ENCODE results near the gene TBX1. TPM values are rescaled to one million over a fixed set of nuclear protein-coding genes. Genes with fewer than 3 reads are reported as not detected.

The TBX1 gene
- total RNA-seq, 4 donors from 2014 or later = 0.65 to 2.7 TPM; not detected in 2

DNA sequence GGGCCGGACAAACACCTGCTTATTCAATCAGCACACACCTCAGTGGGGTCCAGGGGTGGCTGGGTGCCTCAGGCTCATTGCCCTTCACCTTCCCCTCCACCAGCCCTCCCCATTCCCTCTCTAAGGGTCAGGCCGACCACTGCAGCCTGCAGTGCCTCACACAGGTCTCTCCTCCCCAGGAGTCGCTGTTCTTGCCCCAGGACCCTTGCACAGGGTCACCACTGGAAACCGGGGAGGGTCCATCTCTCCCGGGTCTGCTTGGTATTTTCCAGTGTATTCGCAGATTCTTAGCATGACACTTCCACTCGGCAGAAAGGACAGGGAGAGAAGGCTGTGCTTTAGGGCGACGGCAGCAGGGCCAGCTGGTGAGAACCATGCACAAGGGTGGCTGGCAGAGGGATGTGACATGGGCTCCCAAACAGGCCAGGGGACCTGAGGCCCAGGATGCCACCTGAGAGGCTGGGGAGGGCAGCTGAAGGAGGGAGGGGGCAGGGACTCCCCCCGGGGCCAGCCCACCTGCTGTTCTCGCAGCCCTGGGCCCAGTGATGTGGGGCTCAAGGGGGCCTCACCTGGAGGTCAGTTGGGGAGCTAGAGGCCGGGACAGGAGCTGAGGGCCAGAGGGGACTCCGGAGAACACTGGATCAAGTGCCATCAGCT is 16.1 kb upstream of the TBX1 start:
- ATAC-seq (ENCODE audit: low FRiP score) = no peak

DNA sequence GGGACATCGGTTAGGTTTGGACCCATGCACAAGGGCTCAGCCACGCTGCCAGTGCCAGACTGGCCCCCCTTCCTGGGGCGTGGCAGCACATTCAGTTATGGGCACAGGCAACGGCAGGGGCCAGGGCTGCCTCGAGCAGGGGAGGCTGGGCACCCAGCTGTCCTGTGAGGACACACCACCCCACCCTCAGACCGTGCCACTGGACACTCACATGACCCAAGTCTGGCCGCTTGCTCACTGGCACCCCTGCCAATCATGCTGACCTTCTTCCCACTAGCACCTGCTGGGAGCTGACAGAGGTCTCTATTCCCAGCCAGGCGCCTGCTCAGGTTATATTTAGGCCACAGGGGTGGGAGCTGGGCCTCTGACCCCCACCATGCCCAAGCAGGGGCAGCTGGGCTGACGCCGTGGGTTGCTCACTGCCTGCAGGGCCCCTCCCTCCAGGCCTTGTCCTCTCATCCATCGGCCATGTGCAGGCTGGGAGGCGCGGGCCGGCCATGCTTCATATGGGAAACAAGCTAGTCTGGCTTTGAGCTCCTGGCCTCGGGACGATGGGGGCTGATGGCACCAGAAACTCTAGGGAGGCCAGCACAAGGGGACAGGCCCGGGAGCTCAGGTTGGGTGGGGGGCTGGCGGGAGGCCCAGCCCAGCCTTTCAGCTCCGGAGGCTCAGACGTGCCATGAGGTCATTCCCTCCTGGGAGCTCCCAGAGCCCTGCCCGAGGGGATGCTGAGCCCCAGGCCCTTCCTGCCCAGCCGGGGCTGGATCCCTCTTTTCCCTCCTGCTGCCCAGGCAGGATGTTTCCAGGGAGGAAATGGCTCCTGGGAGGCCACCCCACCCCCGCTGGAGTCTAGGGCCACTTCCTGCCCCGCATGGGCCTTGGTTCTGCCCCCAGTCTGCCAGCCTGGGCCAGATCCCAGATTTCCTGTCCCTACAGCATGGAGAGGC is 15.2 kb upstream of the TBX1 start:
- ATAC-seq (ENCODE audit: low FRiP score) = no peak
- no peak for TF ChIP-seq CTCF (IDR thresholded peaks at IDR 0.05)
- DNase-seq (ENCODE audit: low spot score) = no peak

More for the DNA sequence above, 16.1 kb upstream of the TBX1 start:
- TF ChIP-seq CTCF (IDR thresholded peaks at IDR 0.05) = no peak
- DNase-seq (ENCODE audit: low spot score) = no peak

- TF ChIP-seq CTCF (IDR thresholded peaks at IDR 0.05) = no peak
- ATAC-seq (ENCODE audit: low FRiP score) (no peak), DNase-seq (ENCODE audit: low spot score) (no peak)
Measured at GRCh38 chr22:19746726-19747125, 13.9 kb upstream of the TBX1 start.

DNA sequence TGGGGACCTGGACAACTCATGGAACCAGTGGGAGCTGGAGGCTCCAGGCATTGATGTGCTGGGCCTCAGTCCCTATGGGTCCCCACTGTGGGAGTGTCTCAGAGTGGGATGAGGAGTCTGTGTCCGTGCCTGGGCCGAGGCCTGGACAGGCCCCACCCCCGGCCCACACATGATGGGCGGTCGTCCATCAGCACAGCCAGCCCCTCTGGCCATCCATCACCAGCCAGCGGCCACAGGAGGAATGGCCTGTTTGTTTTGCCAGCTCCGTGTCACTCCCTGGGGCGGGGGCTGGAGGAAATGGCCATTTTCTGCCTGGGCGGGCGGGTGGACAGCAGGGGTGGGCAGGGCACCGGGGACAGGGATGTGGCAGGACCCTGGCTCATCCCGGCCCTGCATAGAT is 13.0 kb upstream of the TBX1 start:
- ATAC-seq (ENCODE audit: low FRiP score) = no peak
- DNase-seq (ENCODE audit: low spot score) = no peak
- TF ChIP-seq CTCF (IDR thresholded peaks at IDR 0.05) = no peak

GRCh38 chr22:19748139-19748538 is 12.4 kb upstream of the TBX1 start:
- DNase-seq (ENCODE audit: low spot score) = no peak
- no peak for ATAC-seq (ENCODE audit: low FRiP score)
- TF ChIP-seq CTCF (IDR thresholded peaks at IDR 0.05) = no peak

GRCh38 chr22:19748991-19749664 is 11.4 kb upstream of the TBX1 start:
- DNase-seq (ENCODE audit: low spot score) (no peak), ATAC-seq (ENCODE audit: low FRiP score) (no peak)
- no peak for TF ChIP-seq CTCF (IDR thresholded peaks at IDR 0.05)

Measured in omental fat pad (tissue), 4 donors.